Endothelial cell of hepatic sinusoid (primary cell): ENCODE data around the gene OR10H5.
"Not testable (repeated sequence)": the region's sequence is repeated elsewhere in the genome, so short reads cannot be mapped to it uniquely, and the experiment has no call there.

Source experiments
- in situ Hi-C: cut with HindIII; loops from 2 replicates; pipeline ENCODE4 v1.10.0; 2017; ENCODE audit warnings: low sequenced_read_pairs

Gene OR10H5

GRCh38 chr19:15811476-15811875 is 24.0 kb downstream of the OR10H5 start:
- in situ Hi-C loops, result no loop called here

GRCh38 chr19:15812060-15812722 is 24.7 kb downstream of the OR10H5 start:
- in situ Hi-C loops, result no loop called here

GRCh38 chr19:15813916-15814315 is 26.5 kb downstream of the OR10H5 start:
- in situ Hi-C loops, result no loop called here

GRCh38 chr19:15815306-15815705 is 27.8 kb downstream of the OR10H5 start, which contains the start of gene OR10H1:
OR10H1 (minus strand) TSS chr19:15815664; CDS start chr19:15808037, 7,627 bp downstream.
- in situ Hi-C loops, result no loop called here

- in situ Hi-C loops, result no loop called here
These were observed 33.2 kb downstream of the OR10H5 start for GRCh38 chr19:15820646-15821045.

- in situ Hi-C loops, result no loop called here
These were observed 38.3 kb downstream of the OR10H5 start for GRCh38 chr19:15825753-15826152.

- in situ Hi-C loops, result no loop called here
These were observed 40.7 kb downstream of the OR10H5 start for GRCh38 chr19:15828121-15828610.

- in situ Hi-C loops, result not testable (repeated sequence)
These were observed 41.3 kb downstream of the OR10H5 start for GRCh38 chr19:15828611-15829305.

- in situ Hi-C loops, result no loop called here
These were observed 41.8 kb downstream of the OR10H5 start for GRCh38 chr19:15829306-15829698.

- in situ Hi-C loops, result no loop called here
These were observed 42.3 kb downstream of the OR10H5 start for GRCh38 chr19:15829786-15830185.

- in situ Hi-C loops, result no loop called here
These were observed 44.2 kb downstream of the OR10H5 start for GRCh38 chr19:15831626-15832025.

- in situ Hi-C loops, result not testable (repeated sequence)
These were observed 46.8 kb downstream of the OR10H5 start for GRCh38 chr19:15834232-15834631.

- in situ Hi-C loops, result loop anchor here (5.0 kb wide), 1 partner anchor 67 kb away; no protein-coding TSS in a partner anchor
These were observed 48.3 kb downstream of the OR10H5 start for GRCh38 chr19:15835565-15836329.

- in situ Hi-C loops, result loop anchor here (5.0 kb wide), 1 partner anchor 66 kb away; no protein-coding TSS in a partner anchor
These were observed 49.1 kb downstream of the OR10H5 start for GRCh38 chr19:15836330-15837220.

- in situ Hi-C loops, result loop anchor here (5.0 kb wide), 1 partner anchor 65 kb away; no protein-coding TSS in a partner anchor
These were observed 49.8 kb downstream of the OR10H5 start for GRCh38 chr19:15837221-15837731.

GRCh38 chr19:15838351-15838750 is 50.9 kb downstream of the OR10H5 start:
- in situ Hi-C loops, result loop anchor here (5.0 kb wide), 1 partner anchor 64 kb away; no protein-coding TSS in a partner anchor

- in situ Hi-C loops, result loop anchor here (5.0 kb wide), 1 partner anchor 62 kb away; no protein-coding TSS in a partner anchor
These were observed 52.4 kb downstream of the OR10H5 start for GRCh38 chr19:15839888-15840287.

GRCh38 chr19:15840833-15841232 is 53.4 kb downstream of the OR10H5 start:
- in situ Hi-C loops, result no loop called here

GRCh38 chr19:15841875-15842569 is 54.6 kb downstream of the OR10H5 start:
- in situ Hi-C loops, result no loop called here
